Natural killer cell (primary cell): Measurements from ENCODE around the gene NFS1. TPM values are rescaled to one million over a fixed set of nuclear protein-coding genes. Genes with fewer than 3 reads are reported as not detected.

Experiments
- ATAC-seq, 3 donors: fragments of 150-1000 bp in 2 of 3; fragments of 200-7000 bp in 1 of 3; cut with Tn5 transposase; 1 replicate in 1 of 3; 2 replicates in 2 of 3; pipeline ENCODE4 v1.10.0; 2021; ENCODE audit warnings: mild to moderate bottlenecking in 2 of 3, moderate library complexity in 2 of 3
- DNase-seq, 2 donors: peaks; one replicate each; pipeline versions ENCODE4 v3.0.0 to v3.0.0-alpha.2; 2013 to 2021; ENCODE audit warnings: mixed read lengths in 1 of 2
- H3K27ac ChIP-seq: one replicate; pipeline ENCODE4 v1.5.1; 2013; ENCODE audit warnings: mild to moderate bottlenecking, low read length
- H3K27me3 ChIP-seq: one replicate; pipeline ENCODE4 v1.6.1; 2013; ENCODE audit warnings: low read length; ENCODE audit not compliant: control insufficient read depth, insufficient read depth
- H3K36me3 ChIP-seq: one replicate; pipeline ENCODE4 v1.6.1; 2013; ENCODE audit warnings: low read length; ENCODE audit not compliant: control insufficient read depth, insufficient read depth
- H3K4me1 ChIP-seq: one replicate; pipeline ENCODE4 v1.6.1; 2013; ENCODE audit warnings: low read length; ENCODE audit not compliant: control insufficient read depth, insufficient read depth
- H3K4me3 ChIP-seq: one replicate; pipeline ENCODE4 v1.5.1; 2013; ENCODE audit warnings: low read length
- H3K9me3 ChIP-seq: one replicate; pipeline ENCODE4 v1.6.1; 2013; ENCODE audit warnings: low read length; ENCODE audit not compliant: control insufficient read depth, insufficient read depth
- H3K27ac Mint-ChIP-seq, 2 donors: one replicate each; pipeline ENCODE4 v1.8.0; 2022; ENCODE audit warnings: mild to moderate bottlenecking in 2 of 2, mixed read lengths in 2 of 2, moderate library complexity in 1 of 2
- H3K27me3 Mint-ChIP-seq, 2 donors: one replicate each; pipeline ENCODE4 v1.8.0; 2022; ENCODE audit warnings: low read depth in 2 of 2, mixed read lengths in 2 of 2
- H3K36me3 Mint-ChIP-seq: one replicate; pipeline ENCODE4 v1.8.0; 2022; ENCODE audit warnings: mixed read lengths
- H3K4me1 Mint-ChIP-seq, 2 donors: one replicate each; pipeline ENCODE4 v1.8.0; 2022; ENCODE audit warnings: mixed read lengths in 2 of 2
- H3K4me3 Mint-ChIP-seq: one replicate; pipeline ENCODE4 v1.8.0; 2022; ENCODE audit warnings: mild to moderate bottlenecking, moderate library complexity, mixed read lengths
- H3K9me3 Mint-ChIP-seq, 2 donors: one replicate each; pipeline ENCODE4 v1.8.0; 2022; ENCODE audit warnings: mixed read lengths in 2 of 2
- CTCF ChIP-seq: fragments of 200-600 bp; IDR thresholded peaks from one replicate; pipeline ENCODE4 v1.8.0; 2022; ENCODE audit warnings: antibody characterized with exemption
- WGBS: methylation state at CpG from one replicate; pipeline ENCODE4 v1.1.7; 2013; ENCODE audit warnings: missing lambda C conversion rate; ENCODE audit not compliant: insufficient coverage; 5-methylcytosine and 5-hydroxymethylcytosine counted together
- intact Hi-C: fragments of 100-400 bp; cut with micrococcal nuclease; formaldehyde crosslinking; loops from one replicate; pipeline ENCODE4 v1.14.2; 2022
- total RNA-seq, 4 donors: library from RNA; stranded (reverse); fragments of 120-200 nt in 1 of 4; gene quantifications; one replicate each; pipeline versions ENCODE4 v1.2.3 to v1.2.4, GENCODE V29; 2013 to 2022

Gene NFS1
- total RNA-seq, 3 donors from 2014 or later (not counting 1 experiment from before 2014, with no cell fraction given): 11.3 to 20.8 (median 16.0) TPM

DNA sequence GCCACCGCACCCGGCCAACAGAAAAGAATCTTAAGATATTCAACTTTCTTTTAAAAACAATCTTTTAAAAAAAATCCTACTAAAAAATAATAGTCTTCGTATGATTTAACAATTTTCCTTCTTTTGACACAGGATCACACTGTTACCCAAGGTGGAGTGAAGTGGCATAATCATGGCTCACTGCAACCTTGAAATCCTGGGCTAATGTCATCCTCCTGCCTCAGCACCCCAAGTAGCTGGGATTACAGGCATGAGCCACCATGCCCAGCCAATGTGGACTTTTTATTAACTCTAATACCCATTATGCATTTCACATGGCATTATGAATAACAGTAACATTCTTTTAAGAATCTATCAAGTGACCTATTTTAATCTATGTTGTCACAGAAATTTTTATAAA, 22.1 kb upstream of the NFS1 start:
- no peak for DNase-seq
- Histone ChIP-seq H3K4me1 (peaks cover 20% of the 10 kb centered on the region), H3K4me3 (no peak overlapping the region), H3K9me3 (no peaks in the 10 kb centered on the region), H3K36me3 (peaks cover 91% of the 10 kb centered on the region), H3K27ac (no peak overlapping the region), H3K27me3 (no peaks in the 10 kb centered on the region)
- H3K36me3 Mint-ChIP-seq: peaks cover 17% of the 10 kb centered on the region
- no peak for ATAC-seq
- peaks cover 40 to 41% of the 10 kb centered on the region in 2 donors for H3K4me1 Mint-ChIP-seq
- TF ChIP-seq CTCF: no peak
- intact Hi-C loops: loop anchor here (10.0 kb wide), 1 partner anchor 54 kb away; the partner anchor contains the start of gene PHF20
- peak overlapping the region; percentile 83 to 86 for H3K27ac Mint-ChIP-seq
- H3K4me3 Mint-ChIP-seq: peak overlapping the region; percentile 51
- WGBS: 95% methylated on average over 3 of the region's 3 CpGs
- H3K27me3 Mint-ChIP-seq: no peaks in the 10 kb centered on the region
- no peaks in the 10 kb centered on the region for H3K9me3 Mint-ChIP-seq

DNA sequence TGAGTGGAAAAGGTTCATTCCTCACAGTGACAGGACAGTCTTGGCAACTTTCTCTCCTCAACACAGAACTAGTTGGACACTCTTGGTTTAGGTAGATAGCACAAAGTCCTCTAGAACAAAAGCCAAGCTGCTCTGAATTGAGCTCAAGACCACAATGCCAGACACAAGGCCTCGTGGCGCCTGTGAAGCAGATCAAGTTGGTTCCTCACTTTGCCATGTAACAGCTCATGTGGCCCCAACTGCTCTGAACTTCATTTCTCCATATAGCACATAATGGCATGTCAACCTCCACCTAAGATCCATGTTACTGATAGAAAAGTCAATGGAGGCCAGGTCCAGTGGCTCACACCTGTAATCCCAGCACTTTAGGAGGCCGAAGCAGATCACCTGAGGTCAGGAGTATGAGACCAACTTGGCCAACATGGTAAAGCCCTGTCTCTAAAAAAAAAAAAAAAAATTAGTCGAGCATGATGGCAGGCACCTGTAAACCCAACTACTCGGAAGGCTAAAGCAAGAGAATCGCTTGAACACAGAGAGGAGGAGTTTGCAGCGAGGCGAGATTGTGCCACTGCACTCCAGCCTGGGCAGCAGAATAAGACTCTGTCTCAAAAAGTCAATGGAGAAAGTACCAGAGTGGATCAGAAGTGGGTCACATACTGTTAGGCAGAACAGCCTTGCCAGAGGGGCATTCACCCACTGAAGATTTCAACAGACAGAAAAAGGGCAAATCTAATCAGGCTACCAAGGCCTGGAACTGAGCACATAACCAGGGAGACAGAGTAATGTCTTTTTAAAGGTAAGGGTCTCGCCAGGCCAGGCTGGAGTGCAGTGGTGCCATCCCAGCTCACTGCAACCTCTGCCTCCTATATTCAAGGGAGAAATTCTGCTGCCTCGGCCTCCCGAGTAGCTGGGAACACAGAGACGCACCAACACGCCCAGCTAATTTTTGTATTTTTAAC, 21.3 kb upstream of the NFS1 start:
- Histone ChIP-seq H3K4me3 (no peak overlapping the region), H3K4me1 (peaks cover 23% of the 10 kb centered on the region), H3K36me3 (peaks cover 91% of the 10 kb centered on the region), H3K9me3 (no peaks in the 10 kb centered on the region), H3K27ac (no peak overlapping the region), H3K27me3 (no peaks in the 10 kb centered on the region)
- intact Hi-C loops: loop anchor here (10.0 kb wide), 1 partner anchor 54 kb away; the partner anchor contains the start of gene PHF20
- DNase-seq: no peak
- no peaks in the 10 kb centered on the region for H3K9me3 Mint-ChIP-seq
- no peaks in the 10 kb centered on the region for H3K27me3 Mint-ChIP-seq
- ATAC-seq: no peak
- no peak for TF ChIP-seq CTCF
- H3K36me3 Mint-ChIP-seq: peaks cover 17% of the 10 kb centered on the region
- H3K27ac Mint-ChIP-seq: peak overlapping the region; percentile 83 to 86
- H3K4me3 Mint-ChIP-seq: peak overlapping the region; percentile 47
- 94% methylated on average over 13 of the region's 13 CpGs for WGBS
- peaks cover 39 to 40% of the 10 kb centered on the region in 2 donors for H3K4me1 Mint-ChIP-seq

GRCh38 chr20:35719717-35720116, 20.6 kb upstream of the NFS1 start:
- intact Hi-C loops: loop anchor here (10.0 kb wide), 1 partner anchor 55 kb away; the partner anchor contains the start of gene PHF20
- Mint-ChIP-seq H3K4me3 (no peak overlapping the region), H3K4me1 (peaks cover 32 to 40% of the 10 kb centered on the region in 2 donors), H3K9me3 (no peaks in the 10 kb centered on the region), H3K27ac (peak overlapping the region; percentile 83 to 86), H3K27me3 (no peaks in the 10 kb centered on the region), H3K36me3 (peaks cover 17% of the 10 kb centered on the region)
- H3K4me1 ChIP-seq: peaks cover 26% of the 10 kb centered on the region
- no peak for ATAC-seq
- no peak for TF ChIP-seq CTCF
- 76% methylated on average over 8 of the region's 8 CpGs for WGBS
- no peaks in the 10 kb centered on the region for H3K9me3 ChIP-seq
- H3K27ac ChIP-seq: no peak overlapping the region
- no peaks in the 10 kb centered on the region for H3K27me3 ChIP-seq
- DNase-seq: no peak
- H3K4me3 ChIP-seq: no peak overlapping the region
- H3K36me3 ChIP-seq: peaks cover 91% of the 10 kb centered on the region
